ENCODE results near the gene KIF27.
"Not testable (repeated sequence)": the region's sequence is repeated elsewhere in the genome, so short reads cannot be mapped to it uniquely, and the experiment has no call there.

KIF27 gene

GRCh38 chr9:83804454-83804853, 116.8 kb downstream of the KIF27 start:
- DNase-seq, result not testable (repeated sequence)

GRCh38 chr9:83803941-83804340, 117.3 kb downstream of the KIF27 start:
- not testable (repeated sequence) for DNase-seq

GRCh38 chr9:83800236-83801033, 120.8 kb downstream of the KIF27 start:
- DNase-seq, result no peak

- no peak for DNase-seq
Observed at GRCh38 chr9:83794051-83794450, 127.2 kb downstream of the KIF27 start.

GRCh38 chr9:83792746-83793145, 128.5 kb downstream of the KIF27 start:
- no peak for DNase-seq
